NB4 (cell line): ENCODE results near the gene LCN6.
"Not testable (repeated sequence)": the region's sequence is repeated elsewhere in the genome, so short reads cannot be mapped to it uniquely, and the experiment has no call there.

Experiments used
- DNase-seq: peaks from one replicate; pipeline ENCODE4 v3.0.0; 2010; ENCODE audit warnings: low read depth
- H3K4me3 ChIP-seq: one replicate; pipeline ENCODE4 v1.5.1; 2011; ENCODE audit warnings: mild to moderate bottlenecking, low read depth, low read length, moderate library complexity
- CTCF ChIP-seq: IDR thresholded peaks from one replicate; pipeline ENCODE4 v1.5.1; 2012; ENCODE audit warnings: low read depth, low read length
- MAX ChIP-seq: IDR thresholded peaks from 2 replicates; pipeline ENCODE4 v1.6.1; 2011; ENCODE audit warnings: low read depth, low read length
- MYC ChIP-seq: IDR thresholded peaks from 2 replicates; pipeline ENCODE4 v1.6.1; 2011; ENCODE audit warnings: low read depth, low read length
- POLR2A ChIP-seq: IDR thresholded peaks from 2 replicates; pipeline ENCODE4 v1.6.1; 2011; ENCODE audit warnings: mild to moderate bottlenecking; ENCODE audit not compliant: insufficient read length; ENCODE audit errors: extremely low read depth

Gene LCN6

GRCh38 chr9:136760834-136761544 is 12.7 kb upstream of the LCN6 start:
- not testable (repeated sequence) for H3K4me3 ChIP-seq
- DNase-seq, result peak; percentile 71
- peak; percentile 79 for TF ChIP-seq CTCF

GRCh38 chr9:136760424-136760823 is 12.1 kb upstream of the LCN6 start:
- no peak overlapping the region for H3K4me3 ChIP-seq
- no peak for TF ChIP-seq MYC
- TF ChIP-seq MAX, result no peak
- no peak for TF ChIP-seq POLR2A
- TF ChIP-seq CTCF, result no peak
- DNase-seq, result no peak

GRCh38 chr9:136759436-136760325 is 11.4 kb upstream of the LCN6 start:
- no peak overlapping the region for H3K4me3 ChIP-seq
- no peak for TF ChIP-seq POLR2A
- no peak for TF ChIP-seq MYC
- TF ChIP-seq MAX, result no peak
- no peak for TF ChIP-seq CTCF
- DNase-seq, result no peak

- H3K4me3 ChIP-seq, result no peak overlapping the region
- DNase-seq, result no peak
- TF ChIP-seq MYC (no peak), POLR2A (no peak), CTCF (no peak), MAX (no peak)
Measured at GRCh38 chr9:136759001-136759400, 10.7 kb upstream of the LCN6 start.

- no peak for TF ChIP-seq CTCF
- TF ChIP-seq MYC, result no peak
- TF ChIP-seq POLR2A, result no peak
- no peak for TF ChIP-seq MAX
- DNase-seq, result no peak
- no peak overlapping the region for H3K4me3 ChIP-seq
Measured at GRCh38 chr9:136757751-136758140, 9.4 kb upstream of the LCN6 start.
